HepG2 (cell line): ENCODE data around the gene KANSL1. TPM values are rescaled to one million over a fixed set of nuclear protein-coding genes. Genes with fewer than 3 reads are reported as not detected.

Experiments
- AKNA ChIP-seq: sonication (generic); formaldehyde crosslinking; IDR thresholded peaks from 2 replicates; pipeline ENCODE4 v1.4.0; 2020; ENCODE audit warnings: missing genetic modification reagents, borderline replicate concordance
- BHLHE40 ChIP-seq: IDR thresholded peaks from 2 replicates; pipeline ENCODE4 v1.6.1; 2011; ENCODE audit warnings: low read length, improper control_type of control experiment
- MIER2 ChIP-seq: IDR thresholded peaks from 2 replicates; pipeline ENCODE4 v1.6.1; 2016; ENCODE audit warnings: missing biosample characterization, missing genetic modification reagents
- MLX ChIP-seq: IDR thresholded peaks from 2 replicates; pipeline ENCODE4 v1.6.1; 2016
- NFYC ChIP-seq: IDR thresholded peaks from 2 replicates; pipeline ENCODE4 v1.6.1; 2016; ENCODE audit warnings: missing genetic modification reagents, missing compliant biosample characterization
- SUZ12 ChIP-seq: fragments of 150-350 bp; IDR thresholded peaks from 2 replicates; pipeline ENCODE4 v1.6.1; 2014; ENCODE audit warnings: low read depth, low read length
- TOPORS ChIP-seq: sonication (generic); formaldehyde crosslinking; IDR thresholded peaks from 2 replicates; pipeline ENCODE4 v1.8.0; 2023; ENCODE audit warnings: mild to moderate bottlenecking, missing genetic modification reagents
- U2AF1 ChIP-seq: fragments of 200-400 bp; formaldehyde crosslinking; optimal IDR thresholded peaks from 2 replicates; pipeline ENCODE3; 2017; ENCODE audit warnings: mild to moderate bottlenecking, low read depth, low read length
- ZBTB40 ChIP-seq, 2 experiments: fragments of 450-650 bp in 1 of 2; sonication (generic) in 1 of 2; formaldehyde crosslinking in 1 of 2; IDR thresholded peaks; 2 replicates each; pipeline versions ENCODE4 v1.6.1 to v1.8.0; 2016 to 2022; ENCODE audit warnings: antibody characterized with exemption in 1 of 2, mild to moderate bottlenecking in 1 of 2, missing genetic modification reagents in 1 of 2
- ZNF282 ChIP-seq: fragments of 450-650 bp; IDR thresholded peaks from 2 replicates; pipeline ENCODE4 v1.6.1; 2018; ENCODE audit not compliant: partially characterized antibody
- ZNF33B ChIP-seq: sonication (generic); formaldehyde crosslinking; IDR thresholded peaks from 2 replicates; pipeline ENCODE4 v1.5.1; 2020; ENCODE audit warnings: mild to moderate bottlenecking, missing genetic modification reagents
- polyA plus RNA-seq, 8 experiments: library from polyadenylated mRNA; depleted of rRNA in 3 of 8; stranded (reverse) in 7 of 8; unstranded in 1 of 8; fragments of >200 nt; fragmentation: Illumina TruSeq in 4 of 8; extraction: Trizol in 4 of 8; gene quantifications; 2 replicates each; pipeline versions ENCODE4 v1.2.1 to v1.2.3, GENCODE V29; 2011 to 2016; ENCODE audit warnings: low read depth in 4 of 8, missing spikeins in 1 of 8, mixed read lengths in 1 of 8; ENCODE audit not compliant: insufficient read depth in 1 of 8
- total RNA-seq, 5 experiments: library from RNA; depleted of rRNA; stranded (reverse); fragments of >200 nt; fragmentation: Illumina TruSeq; extraction: Trizol; gene quantifications; 2 replicates each; pipeline ENCODE4 v1.2.3, GENCODE V29; 2016; ENCODE audit warnings: low read depth in 1 of 5
- TF ChIP-seq, protein P1 (sequence below): sonication (generic); formaldehyde crosslinking; IDR thresholded peaks from 2 replicates; pipeline ENCODE4 v1.5.1; 2020; ENCODE audit warnings: mild to moderate bottlenecking, moderate library complexity, missing genetic modification reagents

KANSL1 gene
- total and polyA plus RNA-seq, 2 of the 13 experiments (the other 11 are each of a cell fraction or from before 2014, with no cell fraction given) = 24.0 to 59.6 TPM

- TF ChIP-seq ZBTB40 (IDR thresholded peaks at IDR 0.05) (no peak), ZBTB40 (CRISPR knock-in tag; IDR thresholded peaks at IDR 0.05) (peak; percentile 27; the same call in 1 of the 2 replicates), U2AF1 (no peak), TOPORS (CRISPR knock-in tag) (no peak; the same call in 1 of the 2 replicates), BHLHE40 (no peak), ZNF33B (CRISPR knock-in tag) (no peak), AKNA (CRISPR knock-in tag) (no peak), SUZ12 (no peak), ZNF282 (no peak), MIER2 (CRISPR knock-in tag) (0 out of 2 replicates have a peak, but pooled peaks have one; percentile 21), MLX (CRISPR knock-in tag) (no peak; the same call in 1 of the 2 replicates), NFYC (CRISPR knock-in tag) (no peak)
- TF ChIP-seq, protein P1, sequence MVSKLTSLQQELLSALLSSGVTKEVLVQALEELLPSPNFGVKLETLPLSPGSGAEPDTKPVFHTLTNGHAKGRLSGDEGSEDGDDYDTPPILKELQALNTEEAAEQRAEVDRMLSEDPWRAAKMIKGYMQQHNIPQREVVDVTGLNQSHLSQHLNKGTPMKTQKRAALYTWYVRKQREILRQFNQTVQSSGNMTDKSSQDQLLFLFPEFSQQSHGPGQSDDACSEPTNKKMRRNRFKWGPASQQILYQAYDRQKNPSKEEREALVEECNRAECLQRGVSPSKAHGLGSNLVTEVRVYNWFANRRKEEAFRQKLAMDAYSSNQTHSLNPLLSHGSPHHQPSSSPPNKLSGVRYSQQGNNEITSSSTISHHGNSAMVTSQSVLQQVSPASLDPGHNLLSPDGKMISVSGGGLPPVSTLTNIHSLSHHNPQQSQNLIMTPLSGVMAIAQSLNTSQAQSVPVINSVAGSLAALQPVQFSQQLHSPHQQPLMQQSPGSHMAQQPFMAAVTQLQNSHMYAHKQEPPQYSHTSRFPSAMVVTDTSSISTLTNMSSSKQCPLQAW (CRISPR knock-in tag) = peak; percentile 72; the same call in 1 of the 2 replicates
Observed at GRCh38 chr17:46003907-46004748, 189.1 kb downstream of the KANSL1 start (continued).
